GM19025 (cell line): ENCODE results near the gene VPS16.

Source experiments
- ATAC-seq: cut with Tn5 transposase; IDR thresholded peaks from one replicate; pipeline ENCODE4 v1.9.1; 2021; ENCODE audit warnings: mild to moderate bottlenecking, low read depth, moderate library complexity; ENCODE audit not compliant: unreplicated experiment

Gene VPS16

GRCh38 chr20:2840138-2840966 is at the start of gene VPS16, which contains the start of gene PCED1A:
Gene VPS16, plus strand, starts transcription at chr20:2840745. Its CDS starts 30 bp downstream, at chr20:2840775.
Gene PCED1A, minus strand, starts transcription at chr20:2840655. Its CDS starts 743 bp downstream, at chr20:2839912.
- peak; percentile 97 for ATAC-seq

- ATAC-seq = no peak
Measured at GRCh38 chr20:2793471-2793870, 47.1 kb upstream of the VPS16 start.

GRCh38 chr20:2794202-2794748 is 46.3 kb upstream of the VPS16 start:
- ATAC-seq = no peak

- no peak for ATAC-seq
Measured at GRCh38 chr20:2794866-2795447, 45.6 kb upstream of the VPS16 start.

GRCh38 chr20:2795451-2795850 is 45.1 kb upstream of the VPS16 start:
- no peak for ATAC-seq

- no peak for ATAC-seq
Measured at GRCh38 chr20:2796011-2796660, 44.4 kb upstream of the VPS16 start.

GRCh38 chr20:2797136-2797983 is 43.2 kb upstream of the VPS16 start:
- ATAC-seq = no peak

GRCh38 chr20:2798095-2798805 is 42.3 kb upstream of the VPS16 start:
- no peak for ATAC-seq

- no peak for ATAC-seq
Measured at GRCh38 chr20:2798814-2799213, 41.7 kb upstream of the VPS16 start.

GRCh38 chr20:2799271-2799670 is 41.3 kb upstream of the VPS16 start:
- no peak for ATAC-seq

- peak; percentile 15 for ATAC-seq
Measured at GRCh38 chr20:2799688-2800520, 40.6 kb upstream of the VPS16 start.

GRCh38 chr20:2800521-2801285 is 39.8 kb upstream of the VPS16 start, which contains the start of gene CPXM1:
Gene CPXM1, minus strand, starts transcription at chr20:2800627. Its CDS starts 55 bp downstream, at chr20:2800572.
- peak; percentile 56 for ATAC-seq

GRCh38 chr20:2801286-2801728 is 39.2 kb upstream of the VPS16 start:
- no peak for ATAC-seq

- ATAC-seq = no peak
Measured at GRCh38 chr20:2804041-2804828, 36.3 kb upstream of the VPS16 start.

- ATAC-seq = no peak
Measured at GRCh38 chr20:2804852-2805688, 35.5 kb upstream of the VPS16 start.

GRCh38 chr20:2805689-2806350 is 34.7 kb upstream of the VPS16 start:
- ATAC-seq = no peak
